Measurements from ENCODE around the gene C1orf105.

The C1orf105 gene

GRCh38 chr1:172472495-172472894 is 52.0 kb downstream of the C1orf105 start:
- Histone ChIP-seq H3K9ac (ENCODE audit: low read length) (no peak overlapping the region), H3K9me2 (replicated peaks; ENCODE audit: insufficient read depth, low read length) (no peaks in the 10 kb centered on the region), H3F3A (ENCODE audit: insufficient read depth, low read length) (no peaks in the 10 kb centered on the region), H3K27ac (ENCODE audit: low read length) (no peak overlapping the region), H3K4me1 (ENCODE audit: low read length) (no peaks in the 10 kb centered on the region), H3K36me3 (replicated peaks; ENCODE audit: insufficient read depth, low read length) (no peaks in the 10 kb centered on the region), H3K4me3 (ENCODE audit: low read length) (no peak overlapping the region), H3K79me2 (ENCODE audit: low read length) (no peaks in the 10 kb centered on the region), H4K20me1 (ENCODE audit: insufficient read depth, low read length) (no peaks in the 10 kb centered on the region), H3K9me3 (replicated peaks; ENCODE audit: insufficient read depth, low read length) (no peaks in the 10 kb centered on the region), H3K27me3 (replicated peaks; ENCODE audit: insufficient read depth, low read length) (no peaks in the 10 kb centered on the region), H2AFZ (ENCODE audit: low read length) (no peak overlapping the region), H3K4me2 (ENCODE audit: low read depth, low read length) (no peak overlapping the region)
- DNase-seq, result no peak
- TF ChIP-seq CTCF (IDR thresholded peaks at IDR 0.05; ENCODE audit: low read length) (no peak), EZH2phosphoT487 (IDR thresholded peaks at IDR 0.05; ENCODE audit: low read length) (no peak), EZH2 (optimal IDR thresholded peaks at IDR 0.05; ENCODE audit: low read depth, low read length) (no peak)

GRCh38 chr1:172473302-172473701 is 52.8 kb downstream of the C1orf105 start:
- Histone ChIP-seq H3K4me3 (ENCODE audit: low read length) (no peak overlapping the region), H3K27ac (ENCODE audit: low read length) (no peak overlapping the region), H3K9me3 (replicated peaks; ENCODE audit: insufficient read depth, low read length) (no peaks in the 10 kb centered on the region), H3K36me3 (replicated peaks; ENCODE audit: insufficient read depth, low read length) (no peaks in the 10 kb centered on the region), H3K9ac (ENCODE audit: low read length) (no peak overlapping the region), H3K79me2 (ENCODE audit: low read length) (no peaks in the 10 kb centered on the region), H3K27me3 (replicated peaks; ENCODE audit: insufficient read depth, low read length) (no peaks in the 10 kb centered on the region), H3F3A (ENCODE audit: insufficient read depth, low read length) (no peaks in the 10 kb centered on the region), H3K4me1 (ENCODE audit: low read length) (no peaks in the 10 kb centered on the region), H4K20me1 (ENCODE audit: insufficient read depth, low read length) (no peaks in the 10 kb centered on the region), H3K4me2 (ENCODE audit: low read depth, low read length) (no peak overlapping the region), H3K9me2 (replicated peaks; ENCODE audit: insufficient read depth, low read length) (no peaks in the 10 kb centered on the region), H2AFZ (ENCODE audit: low read length) (no peak overlapping the region)
- no peak for DNase-seq
- TF ChIP-seq CTCF (IDR thresholded peaks at IDR 0.05; ENCODE audit: low read length), result no peak
- TF ChIP-seq EZH2 (optimal IDR thresholded peaks at IDR 0.05; ENCODE audit: low read depth, low read length), result no peak
- TF ChIP-seq EZH2phosphoT487 (IDR thresholded peaks at IDR 0.05; ENCODE audit: low read length), result no peak

- Histone ChIP-seq H2AFZ (ENCODE audit: low read length) (no peak overlapping the region), H3K36me3 (replicated peaks; ENCODE audit: insufficient read depth, low read length) (no peaks in the 10 kb centered on the region), H3K4me3 (ENCODE audit: low read length) (no peak overlapping the region), H3K9me3 (replicated peaks; ENCODE audit: insufficient read depth, low read length) (no peaks in the 10 kb centered on the region), H3K79me2 (ENCODE audit: low read length) (no peaks in the 10 kb centered on the region), H3K9ac (ENCODE audit: low read length) (no peak overlapping the region), H3K4me1 (ENCODE audit: low read length) (no peaks in the 10 kb centered on the region), H3K4me2 (ENCODE audit: low read depth, low read length) (no peak overlapping the region), H4K20me1 (ENCODE audit: insufficient read depth, low read length) (no peaks in the 10 kb centered on the region), H3K27me3 (replicated peaks; ENCODE audit: insufficient read depth, low read length) (no peaks in the 10 kb centered on the region), H3K9me2 (replicated peaks; ENCODE audit: insufficient read depth, low read length) (no peaks in the 10 kb centered on the region), H3F3A (ENCODE audit: insufficient read depth, low read length) (no peaks in the 10 kb centered on the region), H3K27ac (ENCODE audit: low read length) (no peak overlapping the region)
- TF ChIP-seq EZH2 (optimal IDR thresholded peaks at IDR 0.05; ENCODE audit: low read depth, low read length), result no peak
- no peak for TF ChIP-seq CTCF (IDR thresholded peaks at IDR 0.05; ENCODE audit: low read length)
- TF ChIP-seq EZH2phosphoT487 (IDR thresholded peaks at IDR 0.05; ENCODE audit: low read length), result no peak
- DNase-seq, result no peak
These were observed 53.4 kb downstream of the C1orf105 start for GRCh38 chr1:172473842-172474241.

Data from MM.1S (cell line).